ENCODE measurements around the gene ILDR1.

ILDR1 gene

DNA sequence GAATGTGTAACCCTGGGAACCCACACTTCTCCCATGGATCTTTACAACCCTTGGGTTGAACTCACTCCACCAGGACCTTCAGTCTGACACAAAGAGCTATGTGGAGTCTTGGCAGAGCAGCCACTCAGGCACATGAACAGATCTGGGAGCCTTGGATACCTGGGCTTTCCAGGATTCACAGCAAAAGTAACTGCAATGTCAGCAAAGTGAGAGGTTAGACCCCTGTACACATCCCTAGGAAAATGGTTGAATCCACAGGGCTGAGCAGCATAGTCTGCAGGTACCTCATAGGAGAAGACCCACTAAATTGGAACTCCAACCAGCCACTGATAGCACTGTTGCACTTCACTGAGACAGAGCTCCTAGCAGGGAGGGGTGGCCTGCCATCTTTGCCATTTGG, 59.6 kb downstream of the ILDR1 start:
- TF ChIP-seq, protein P1, sequence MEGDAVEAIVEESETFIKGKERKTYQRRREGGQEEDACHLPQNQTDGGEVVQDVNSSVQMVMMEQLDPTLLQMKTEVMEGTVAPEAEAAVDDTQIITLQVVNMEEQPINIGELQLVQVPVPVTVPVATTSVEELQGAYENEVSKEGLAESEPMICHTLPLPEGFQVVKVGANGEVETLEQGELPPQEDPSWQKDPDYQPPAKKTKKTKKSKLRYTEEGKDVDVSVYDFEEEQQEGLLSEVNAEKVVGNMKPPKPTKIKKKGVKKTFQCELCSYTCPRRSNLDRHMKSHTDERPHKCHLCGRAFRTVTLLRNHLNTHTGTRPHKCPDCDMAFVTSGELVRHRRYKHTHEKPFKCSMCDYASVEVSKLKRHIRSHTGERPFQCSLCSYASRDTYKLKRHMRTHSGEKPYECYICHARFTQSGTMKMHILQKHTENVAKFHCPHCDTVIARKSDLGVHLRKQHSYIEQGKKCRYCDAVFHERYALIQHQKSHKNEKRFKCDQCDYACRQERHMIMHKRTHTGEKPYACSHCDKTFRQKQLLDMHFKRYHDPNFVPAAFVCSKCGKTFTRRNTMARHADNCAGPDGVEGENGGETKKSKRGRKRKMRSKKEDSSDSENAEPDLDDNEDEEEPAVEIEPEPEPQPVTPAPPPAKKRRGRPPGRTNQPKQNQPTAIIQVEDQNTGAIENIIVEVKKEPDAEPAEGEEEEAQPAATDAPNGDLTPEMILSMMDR (IDR thresholded peaks at IDR 0.05; ENCODE audit: low read depth, low read length, missing control alignments): no peak
- Histone ChIP-seq H3K36me3 (replicated peaks) (no peaks in the 10 kb centered on the region), H3K27me3 (replicated peaks) (no peaks in the 10 kb centered on the region), H3K27ac (no peak overlapping the region), H3K4me3 (ENCODE audit: low read depth, low read length) (no peak overlapping the region)
- in situ Hi-C loops (cut with HindIII; ENCODE audit: low pct_ligation_motif_present, low sequenced_read_pairs): no loop called here
- no peak for DNase-seq

DNA sequence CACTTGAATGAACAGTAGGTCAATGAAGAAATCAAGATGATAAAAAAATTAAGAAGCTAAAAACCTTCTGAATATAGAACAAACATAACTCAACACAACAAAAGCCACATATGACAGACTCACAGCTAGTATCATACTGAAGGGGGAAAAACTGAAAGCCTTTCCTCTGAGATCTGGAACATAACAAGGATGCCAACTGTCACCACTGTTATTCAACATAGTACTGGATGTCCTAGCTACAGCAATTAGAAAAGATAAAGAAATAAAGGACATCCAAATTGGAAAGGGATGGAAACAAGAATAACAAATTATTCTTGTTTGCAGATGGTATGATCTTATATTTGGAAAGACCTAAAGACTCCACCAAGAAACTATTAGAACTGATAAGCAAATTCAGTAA, 60.8 kb downstream of the ILDR1 start:
- no peaks in the 10 kb centered on the region for H3K27me3 ChIP-seq (replicated peaks)
- in situ Hi-C loops (cut with HindIII; ENCODE audit: low pct_ligation_motif_present, low sequenced_read_pairs): no loop called here
- no peaks in the 10 kb centered on the region for H3K36me3 ChIP-seq (replicated peaks)
- DNase-seq: no peak
- H3K27ac ChIP-seq: no peak overlapping the region
- TF ChIP-seq, protein P1 (IDR thresholded peaks at IDR 0.05; ENCODE audit: low read depth, low read length, missing control alignments): no peak
- no peak overlapping the region for H3K4me3 ChIP-seq (ENCODE audit: low read depth, low read length)

GRCh38 chr3:121958801-121959200, 63.2 kb downstream of the ILDR1 start:
- in situ Hi-C loops (cut with HindIII; ENCODE audit: low pct_ligation_motif_present, low sequenced_read_pairs): no loop called here
- H3K4me3 ChIP-seq (ENCODE audit: low read depth, low read length): no peak overlapping the region

DNA sequence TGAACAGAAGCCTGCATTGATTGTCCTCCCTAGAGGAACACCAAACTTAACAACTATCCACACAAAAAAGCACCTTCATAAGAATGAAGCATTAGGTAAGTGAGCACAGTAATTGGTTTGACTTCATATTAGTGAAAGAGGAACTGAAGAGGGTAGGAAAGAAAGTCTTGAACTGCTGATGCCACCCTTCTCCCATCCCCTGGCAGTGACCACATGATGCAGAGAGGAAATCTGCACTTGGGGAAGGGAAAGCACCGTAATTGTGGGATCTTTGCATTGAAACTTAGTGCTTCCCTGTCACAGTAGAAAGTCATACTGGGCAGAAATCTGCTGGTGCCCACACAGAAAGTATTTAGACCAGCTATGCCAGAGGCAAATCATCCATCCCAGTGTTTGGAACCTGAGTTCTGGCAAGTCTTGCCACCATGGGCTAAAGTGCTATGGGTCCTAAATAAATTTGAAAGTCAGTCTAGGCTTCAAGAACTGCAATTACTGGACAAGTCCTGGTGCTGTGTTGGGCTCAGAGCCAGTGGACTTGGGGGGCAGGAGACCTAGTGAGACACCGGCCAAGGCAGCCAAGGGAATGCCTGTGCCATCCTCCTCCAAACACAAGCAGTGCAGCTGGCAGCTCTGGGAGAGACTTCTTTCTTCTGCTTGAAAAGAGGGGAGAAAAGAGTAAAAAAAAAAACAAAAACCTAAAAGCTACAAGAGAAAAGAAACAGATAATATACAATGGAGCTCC, 64.2 kb downstream of the ILDR1 start:
- H3K27ac ChIP-seq: no peak overlapping the region
- in situ Hi-C loops (cut with HindIII; ENCODE audit: low pct_ligation_motif_present, low sequenced_read_pairs): no loop called here
- H3K27me3 ChIP-seq (replicated peaks): no peaks in the 10 kb centered on the region
- H3K4me3 ChIP-seq (ENCODE audit: low read depth, low read length): no peak overlapping the region
- TF ChIP-seq, protein P1 (IDR thresholded peaks at IDR 0.05; ENCODE audit: low read depth, low read length, missing control alignments): no peak
- H3K36me3 ChIP-seq (replicated peaks): no peaks in the 10 kb centered on the region
- no peak for DNase-seq

More at GRCh38 chr3:121958801-121959200, 63.2 kb downstream of the ILDR1 start:
- TF ChIP-seq, protein P1 (IDR thresholded peaks at IDR 0.05; ENCODE audit: low read depth, low read length, missing control alignments): no peak
- DNase-seq: no peak
- no peak overlapping the region for H3K27ac ChIP-seq
- no peaks in the 10 kb centered on the region for H3K36me3 ChIP-seq (replicated peaks)
- no peaks in the 10 kb centered on the region for H3K27me3 ChIP-seq (replicated peaks)

DNA sequence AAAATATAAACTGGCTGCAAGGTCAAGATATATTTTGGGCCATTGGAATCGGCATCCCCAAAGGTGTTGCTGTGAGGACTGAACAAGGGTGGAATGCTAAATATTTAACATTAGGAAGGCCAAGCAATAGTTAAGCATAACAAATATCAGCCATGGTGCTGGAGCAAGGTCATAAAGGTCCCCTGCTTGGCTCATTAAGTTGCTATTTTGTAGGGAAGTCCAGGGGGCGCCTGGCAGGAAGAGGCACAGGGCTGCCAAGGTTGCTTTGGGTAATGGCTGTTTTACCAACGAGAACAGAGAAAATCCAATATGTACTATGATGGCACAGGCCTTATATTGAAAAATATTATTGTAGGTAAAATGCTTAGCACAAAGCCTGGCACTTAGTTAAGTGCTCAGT, 65.7 kb downstream of the ILDR1 start:
- Histone ChIP-seq H3K27me3 (replicated peaks) (no peaks in the 10 kb centered on the region), H3K27ac (no peak overlapping the region), H3K4me3 (ENCODE audit: low read depth, low read length) (no peak overlapping the region), H3K36me3 (replicated peaks) (no peaks in the 10 kb centered on the region)
- in situ Hi-C loops (cut with HindIII; ENCODE audit: low pct_ligation_motif_present, low sequenced_read_pairs): no loop called here
- DNase-seq: no peak
- TF ChIP-seq, protein P1 (IDR thresholded peaks at IDR 0.05; ENCODE audit: low read depth, low read length, missing control alignments): no peak
